SH-SY5Y (cell line): ENCODE data around the gene MLXIPL.

ENCODE experiments used
- GATA2 ChIP-seq: IDR thresholded peaks from 2 replicates; pipeline ENCODE4 v1.6.1; 2011; ENCODE audit warnings: mild to moderate bottlenecking, low read depth, low read length
- GATA3 ChIP-seq: IDR thresholded peaks from 2 replicates; pipeline ENCODE4 v1.6.1; 2011; ENCODE audit warnings: low read depth, mild to moderate bottlenecking, low read length, moderate library complexity

GRCh38 chr7:73556208-73557107 lies 67.9 kb downstream of the MLXIPL start:
- TF ChIP-seq GATA2 (no peak), GATA3 (no peak)
